KOPT-K1 (cell line): ENCODE data around the gene ASTN2.
"Not testable (repeated sequence)": the region's sequence is repeated elsewhere in the genome, so short reads cannot be mapped to it uniquely, and the experiment has no call there.

Source experiments
- H3K27ac ChIP-seq: fragments of 200-600 bp; sonication (generic); 2 replicates; pipeline ENCODE4 v1.5.1; 2016; ENCODE audit warnings: antibody characterized with exemption, mild to moderate bottlenecking, low read depth, low read length; ENCODE audit not compliant: poor library complexity, severe bottlenecking
- H3K36me3 ChIP-seq: fragments of 200-600 bp; sonication (generic); 2 replicates; pipeline ENCODE4 v1.5.1; 2017; ENCODE audit warnings: antibody characterized with exemption, mild to moderate bottlenecking, low read length, moderate library complexity; ENCODE audit not compliant: insufficient read depth
- H3K9me3 ChIP-seq: fragments of 200-600 bp; sonication (generic); 2 replicates; pipeline ENCODE4 v1.5.1; 2017; ENCODE audit warnings: antibody characterized with exemption, low read length, mild to moderate bottlenecking; ENCODE audit not compliant: insufficient read depth, poor library complexity, severe bottlenecking

The ASTN2 gene

GRCh38 chr9:117074784-117075520 is 339.9 kb downstream of the ASTN2 start:
- H3K27ac ChIP-seq = no peak overlapping the region
- no peaks in the 10 kb centered on the region for H3K9me3 ChIP-seq
- no peaks in the 10 kb centered on the region for H3K36me3 ChIP-seq

GRCh38 chr9:117074342-117074662 is 340.6 kb downstream of the ASTN2 start:
- no peaks in the 10 kb centered on the region for H3K36me3 ChIP-seq
- no peaks in the 10 kb centered on the region for H3K9me3 ChIP-seq
- no peak overlapping the region for H3K27ac ChIP-seq

- Histone ChIP-seq H3K36me3 (no peaks in the 10 kb centered on the region), H3K9me3 (no peaks in the 10 kb centered on the region), H3K27ac (no peak overlapping the region)
Measured at GRCh38 chr9:117073539-117074341, 341.1 kb downstream of the ASTN2 start.

GRCh38 chr9:117073071-117073470 is 341.8 kb downstream of the ASTN2 start:
- Histone ChIP-seq H3K9me3 (no peaks in the 10 kb centered on the region), H3K36me3 (no peaks in the 10 kb centered on the region), H3K27ac (no peak overlapping the region)

DNA sequence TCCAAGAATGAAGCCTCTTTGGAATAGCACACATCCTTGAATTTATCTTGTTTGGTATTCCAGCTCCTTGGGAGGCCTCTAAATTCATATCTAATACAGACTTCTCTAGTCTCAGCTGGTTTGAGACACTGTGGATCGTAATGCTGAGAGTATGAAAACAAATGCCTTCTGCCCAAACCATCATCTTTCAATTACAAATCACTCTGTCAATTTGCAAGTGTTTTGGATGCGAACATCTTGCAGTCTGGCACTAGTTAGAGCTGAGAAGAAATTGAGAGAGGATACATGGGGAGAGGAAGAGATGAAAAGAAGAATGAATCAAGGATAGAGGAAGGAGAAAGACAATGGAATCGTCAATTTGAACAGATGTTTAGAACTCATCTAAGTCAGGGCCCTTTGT is 342.6 kb downstream of the ASTN2 start:
- Histone ChIP-seq H3K36me3 (no peaks in the 10 kb centered on the region), H3K9me3 (no peaks in the 10 kb centered on the region), H3K27ac (no peak overlapping the region)

DNA sequence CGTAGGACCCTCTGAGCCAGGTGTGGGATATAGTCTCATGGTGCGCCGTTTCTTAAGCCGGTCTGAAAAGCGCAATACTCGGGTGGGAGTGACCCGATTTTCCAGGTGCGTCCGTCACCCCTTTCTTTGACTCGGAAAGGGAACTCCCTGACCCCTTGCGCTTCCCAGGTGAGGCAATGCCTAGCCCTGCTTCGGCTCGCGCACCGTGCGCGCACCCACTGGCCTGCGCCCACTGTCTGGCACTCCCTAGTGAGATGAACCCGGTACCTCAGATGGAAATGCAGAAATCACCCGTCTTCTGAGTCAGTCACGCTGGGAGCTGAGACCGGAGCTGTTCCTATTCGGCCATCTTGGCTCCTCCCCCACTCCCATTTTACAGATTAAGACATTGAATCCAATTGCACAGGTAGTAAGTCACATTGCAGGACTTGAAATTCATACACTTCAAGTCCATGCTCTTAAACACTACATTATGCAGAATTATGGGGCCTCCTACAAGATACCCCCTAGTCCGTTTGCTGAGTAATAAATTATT is 343.1 kb downstream of the ASTN2 start:
- not testable (repeated sequence) for H3K9me3 ChIP-seq, H3K27ac ChIP-seq, H3K36me3 ChIP-seq

DNA sequence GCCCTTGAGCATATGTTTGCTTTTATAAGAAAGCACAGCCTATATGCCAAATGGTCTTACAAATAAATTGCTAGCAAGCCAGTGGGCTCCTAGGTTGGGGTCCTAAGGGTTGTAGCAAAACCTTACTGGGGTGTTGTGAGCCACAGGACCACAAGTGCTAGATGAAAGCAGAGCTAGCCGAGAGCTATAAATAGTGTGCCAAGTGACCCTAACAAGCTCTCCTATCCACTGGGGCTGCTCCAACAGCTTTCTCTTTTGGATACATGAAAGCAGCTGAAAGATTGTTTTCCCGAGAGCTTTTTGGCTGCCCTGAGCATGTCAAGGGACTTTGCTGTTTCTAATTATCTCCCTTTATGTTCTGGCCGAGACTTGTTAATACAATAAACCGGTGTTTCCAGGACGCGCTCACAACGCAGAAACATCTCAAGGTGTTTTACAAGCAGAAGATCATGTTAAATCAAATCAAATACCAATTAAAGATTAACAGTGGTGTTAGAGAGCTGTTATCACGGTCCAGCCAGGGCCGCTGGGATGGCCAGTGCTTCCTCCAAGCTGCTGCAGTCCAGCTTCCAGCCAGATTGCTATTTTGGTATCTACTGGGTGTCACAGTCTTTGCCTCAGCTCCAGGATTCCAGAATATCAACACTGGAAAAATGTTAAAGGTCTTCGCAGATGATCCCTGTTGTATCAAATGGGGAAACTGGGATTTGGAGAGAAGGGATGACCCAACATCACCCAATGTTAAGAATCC is 351.0 kb downstream of the ASTN2 start:
- H3K36me3 ChIP-seq = no peaks in the 10 kb centered on the region
- H3K27ac ChIP-seq = no peak overlapping the region
- H3K9me3 ChIP-seq = no peaks in the 10 kb centered on the region

DNA sequence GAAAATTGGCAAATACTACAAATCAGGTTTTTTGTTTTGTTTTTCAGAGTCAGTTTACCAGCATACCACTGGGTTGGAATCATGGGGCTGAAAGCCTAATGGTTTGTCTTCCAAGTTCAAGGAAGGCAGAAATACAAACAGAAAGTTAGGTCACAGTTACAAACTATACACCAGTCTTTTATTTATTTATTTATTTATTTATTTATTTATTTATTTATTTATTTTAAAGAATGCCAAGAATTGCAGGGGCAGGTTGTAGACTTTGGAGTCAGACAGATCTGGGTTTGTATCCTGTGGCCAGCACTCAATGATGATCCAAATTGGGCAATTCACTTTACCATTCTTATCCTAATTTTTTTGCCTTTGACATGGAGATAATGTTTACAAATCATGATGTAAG is 353.9 kb downstream of the ASTN2 start:
- Histone ChIP-seq H3K9me3 (no peaks in the 10 kb centered on the region), H3K36me3 (no peaks in the 10 kb centered on the region)

DNA sequence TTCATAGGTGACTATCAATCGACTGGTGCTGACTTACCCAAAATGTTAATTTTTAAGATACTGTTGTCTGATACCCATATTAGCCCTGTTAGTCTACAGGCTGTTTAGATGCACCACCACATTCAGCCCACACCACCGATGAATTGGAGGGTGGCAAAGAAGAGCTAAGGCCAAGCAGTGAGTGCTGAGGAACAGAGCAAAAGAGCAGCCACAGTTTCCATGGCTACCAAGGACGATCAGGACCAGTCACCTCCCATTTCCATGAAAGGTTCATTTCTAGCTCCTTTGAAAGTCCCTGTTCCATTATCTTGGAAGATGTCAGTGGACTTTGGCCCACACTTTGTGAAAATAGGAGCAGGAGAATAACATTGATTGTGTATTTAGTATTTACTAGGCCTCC is 364.9 kb downstream of the ASTN2 start:
- H3K27ac ChIP-seq = no peak overlapping the region

More for the DNA sequence above, 353.9 kb downstream of the ASTN2 start:
- no peak overlapping the region for H3K27ac ChIP-seq

GRCh38 chr9:117046666-117047327 is 368.1 kb downstream of the ASTN2 start:
- H3K9me3 ChIP-seq = no peaks in the 10 kb centered on the region

More for the DNA sequence above, 364.9 kb downstream of the ASTN2 start:
- Histone ChIP-seq H3K36me3 (no peaks in the 10 kb centered on the region), H3K9me3 (no peaks in the 10 kb centered on the region)

DNA sequence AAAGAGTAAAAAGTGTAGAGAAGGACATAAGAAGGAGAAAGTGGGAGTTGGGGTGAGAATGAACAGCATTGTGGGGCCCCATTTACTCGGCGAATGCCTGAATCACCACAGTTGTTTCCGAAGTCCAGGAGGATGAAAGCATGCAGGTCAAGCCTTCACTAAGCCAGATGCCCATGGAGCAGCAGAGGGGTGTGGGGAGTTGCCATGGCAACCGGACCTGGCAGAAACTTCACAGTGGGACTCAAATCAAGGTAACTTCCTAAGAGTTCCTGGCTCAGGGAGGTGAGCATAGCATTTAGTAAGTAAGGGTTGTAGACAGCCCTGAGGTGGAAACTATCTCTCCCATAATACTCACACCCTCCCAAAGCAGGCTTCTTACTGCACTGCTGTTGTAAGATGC is 370.6 kb downstream of the ASTN2 start:
- no peak overlapping the region for H3K27ac ChIP-seq
- H3K9me3 ChIP-seq = no peaks in the 10 kb centered on the region
- H3K36me3 ChIP-seq = no peaks in the 10 kb centered on the region

More at GRCh38 chr9:117046666-117047327, 368.1 kb downstream of the ASTN2 start:
- H3K36me3 ChIP-seq = no peaks in the 10 kb centered on the region
- H3K27ac ChIP-seq = no peak overlapping the region

GRCh38 chr9:117043159-117043558 is 371.7 kb downstream of the ASTN2 start:
- Histone ChIP-seq H3K9me3 (no peaks in the 10 kb centered on the region), H3K36me3 (no peaks in the 10 kb centered on the region), H3K27ac (no peak overlapping the region)

DNA sequence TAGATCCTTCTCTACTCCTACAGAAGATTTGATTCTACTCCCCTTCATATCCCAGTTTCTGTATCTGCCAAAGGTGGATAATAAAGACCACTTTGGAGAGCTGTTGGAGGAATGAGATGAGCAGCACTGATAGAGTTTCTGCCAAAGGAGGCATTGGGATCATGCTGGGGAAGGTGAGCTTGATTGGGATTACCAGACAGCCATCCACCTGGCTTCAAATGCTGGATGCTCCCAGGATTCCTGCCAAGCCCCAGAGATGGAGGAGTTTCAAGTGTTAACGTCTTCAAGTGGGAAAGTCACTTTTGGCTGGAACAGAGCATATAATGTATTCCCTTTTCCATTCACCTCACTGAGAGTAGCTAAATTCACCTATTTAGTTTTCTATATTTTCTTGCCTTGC is 379.3 kb downstream of the ASTN2 start:
- Histone ChIP-seq H3K27ac (no peak overlapping the region), H3K36me3 (no peaks in the 10 kb centered on the region), H3K9me3 (no peaks in the 10 kb centered on the region)

GRCh38 chr9:117034866-117035265 is 380.0 kb downstream of the ASTN2 start:
- no peak overlapping the region for H3K27ac ChIP-seq
- H3K36me3 ChIP-seq = no peaks in the 10 kb centered on the region
- no peaks in the 10 kb centered on the region for H3K9me3 ChIP-seq
